ENCODE results near the gene PDE4D.

The PDE4D gene

GRCh38 chr5:59267033-59267432, 626.5 kb downstream of the PDE4D start:
- no peak for DNase-seq

- DNase-seq, result no peak
Measured at GRCh38 chr5:59266410-59266809, 627.1 kb downstream of the PDE4D start.

GRCh38 chr5:59264639-59265245, 628.8 kb downstream of the PDE4D start:
- no peak for DNase-seq

GRCh38 chr5:59264013-59264412, 629.5 kb downstream of the PDE4D start:
- DNase-seq, result no peak

- no peak for DNase-seq
Measured at GRCh38 chr5:59261969-59262368, 631.6 kb downstream of the PDE4D start.

- no peak for DNase-seq
Measured at GRCh38 chr5:59260973-59261372, 632.6 kb downstream of the PDE4D start.

- no peak for DNase-seq
Measured at GRCh38 chr5:59260200-59260599, 633.3 kb downstream of the PDE4D start.

GRCh38 chr5:59259237-59259636, 634.3 kb downstream of the PDE4D start:
- no peak for DNase-seq

GRCh38 chr5:59257488-59258400, 635.8 kb downstream of the PDE4D start:
- DNase-seq, result no peak

- no peak for DNase-seq
Measured at GRCh38 chr5:59256331-59256730, 637.2 kb downstream of the PDE4D start.

- no peak for DNase-seq
Measured at GRCh38 chr5:59254055-59254687, 639.4 kb downstream of the PDE4D start.

GRCh38 chr5:59253625-59254024, 639.9 kb downstream of the PDE4D start:
- DNase-seq, result no peak

GRCh38 chr5:59251627-59252026, 641.9 kb downstream of the PDE4D start:
- no peak for DNase-seq

GRCh38 chr5:59249726-59250125, 643.8 kb downstream of the PDE4D start:
- no peak for DNase-seq

GRCh38 chr5:59249160-59249559, 644.4 kb downstream of the PDE4D start:
- DNase-seq, result no peak

GRCh38 chr5:59246882-59247281, 646.6 kb downstream of the PDE4D start:
- no peak for DNase-seq

GRCh38 chr5:59246145-59246869, 647.2 kb downstream of the PDE4D start:
- no peak for DNase-seq

GRCh38 chr5:59245198-59245597, 648.3 kb downstream of the PDE4D start:
- DNase-seq, result no peak

- DNase-seq, result no peak
Measured at GRCh38 chr5:59241552-59241951, 652.0 kb downstream of the PDE4D start.

GRCh38 chr5:59241119-59241518, 652.4 kb downstream of the PDE4D start:
- no peak for DNase-seq

GRCh38 chr5:59238126-59238902, 655.2 kb downstream of the PDE4D start:
- no peak for DNase-seq

GRCh38 chr5:59236986-59237385, 656.5 kb downstream of the PDE4D start:
- no peak for DNase-seq

Measured in activated CD4-positive, alpha-beta T cell treated with anti-CD3 and anti-CD28 coated beads, Interleukin-2, amount 50 U/mL, for 1 hour (primary cell).